ENCODE results near the gene PLCB3. TPM values are rescaled to one million over a fixed set of nuclear protein-coding genes. Genes with fewer than 3 reads are reported as not detected.

Gene PLCB3
- total RNA-seq, 1 donor from 2014 or later = 9.4 TPM

- Histone ChIP-seq H3K4me3 (ENCODE audit: low read length in 3 of 3) (peak overlapping the region in 2 of 3 donors; percentile 29 to 36), H3K9me3 (ENCODE audit: control insufficient read depth in 3 of 3, low read length in 3 of 3) (no peaks in the 10 kb centered on the region), H3K4me1 (ENCODE audit: control insufficient read depth in 3 of 3, insufficient read depth in 3 of 3, low read length in 3 of 3) (peaks cover 7 to 14% (median 8%) of the 10 kb centered on the region in 3 donors), H3K9ac (ENCODE audit: low read depth in 1 of 3, low read length in 3 of 3) (peak overlapping the region in 1 of 3 donors; percentile 25), H3K27me3 (ENCODE audit: control insufficient read depth in 3 of 3, insufficient read depth in 3 of 3, low read length in 3 of 3) (peaks cover 53 to 60% (median 58%) of the 10 kb centered on the region in 3 donors), H3K36me3 (ENCODE audit: control insufficient read depth in 3 of 3, insufficient read depth in 3 of 3, low read length in 3 of 3) (no peaks in the 10 kb centered on the region), H3K27ac (ENCODE audit: low read depth, low read length) (no peak overlapping the region)
Observed at GRCh38 chr11:64291752-64292459, 40.6 kb downstream of the PLCB3 start.

GRCh38 chr11:64292460-64293254, 41.3 kb downstream of the PLCB3 start:
- H3K27ac ChIP-seq (ENCODE audit: low read depth, low read length) = no peak overlapping the region
- peak overlapping the region in 1 of 3 donors; percentile 16 for H3K9ac ChIP-seq (ENCODE audit: low read depth in 1 of 3, low read length in 3 of 3)
- H3K4me3 ChIP-seq (ENCODE audit: low read length in 3 of 3) = peak overlapping the region in 2 of 3 donors; percentile 13 to 36
- peaks cover 4 to 6% (median 6%) of the 10 kb centered on the region in 3 donors for H3K4me1 ChIP-seq (ENCODE audit: control insufficient read depth in 3 of 3, insufficient read depth in 3 of 3, low read length in 3 of 3)
- H3K36me3 ChIP-seq (ENCODE audit: control insufficient read depth in 3 of 3, insufficient read depth in 3 of 3, low read length in 3 of 3) = no peaks in the 10 kb centered on the region
- H3K27me3 ChIP-seq (ENCODE audit: control insufficient read depth in 3 of 3, insufficient read depth in 3 of 3, low read length in 3 of 3) = peaks cover 61 to 68% (median 66%) of the 10 kb centered on the region in 3 donors
- no peaks in the 10 kb centered on the region for H3K9me3 ChIP-seq (ENCODE audit: control insufficient read depth in 3 of 3, low read length in 3 of 3)

DNA sequence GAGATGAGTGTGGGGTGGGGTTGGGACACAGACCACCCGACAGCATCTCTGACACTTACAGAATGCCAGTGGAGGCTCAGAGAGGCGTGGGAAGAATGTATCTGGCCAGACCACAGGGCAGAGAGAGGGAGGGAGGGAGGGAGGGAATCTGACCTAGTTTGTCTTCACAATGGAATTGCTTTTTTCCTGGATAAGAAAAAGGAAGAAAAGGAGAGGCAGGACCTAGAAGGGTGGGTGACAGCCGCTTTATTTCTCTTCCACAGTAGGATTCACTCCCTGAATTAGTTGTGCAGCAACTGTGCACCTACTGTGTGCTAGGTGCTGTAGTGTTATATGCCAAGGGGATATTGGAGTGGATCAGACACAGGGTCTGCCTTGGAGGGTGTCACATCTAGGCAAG, 43.4 kb downstream of the PLCB3 start:
- Histone ChIP-seq H3K9ac (ENCODE audit: low read depth in 1 of 3, low read length in 3 of 3) (no peak overlapping the region), H3K27me3 (ENCODE audit: control insufficient read depth in 3 of 3, insufficient read depth in 3 of 3, low read length in 3 of 3) (peaks cover 82 to 87% (median 86%) of the 10 kb centered on the region in 3 donors), H3K36me3 (ENCODE audit: control insufficient read depth in 3 of 3, insufficient read depth in 3 of 3, low read length in 3 of 3) (no peaks in the 10 kb centered on the region), H3K9me3 (ENCODE audit: control insufficient read depth in 3 of 3, low read length in 3 of 3) (no peaks in the 10 kb centered on the region), H3K4me3 (ENCODE audit: low read length in 3 of 3) (no peak overlapping the region), H3K27ac (ENCODE audit: low read depth, low read length) (no peak overlapping the region), H3K4me1 (ENCODE audit: control insufficient read depth in 3 of 3, insufficient read depth in 3 of 3, low read length in 3 of 3) (peaks cover 12 to 14% (median 14%) of the 10 kb centered on the region in 3 donors)

DNA sequence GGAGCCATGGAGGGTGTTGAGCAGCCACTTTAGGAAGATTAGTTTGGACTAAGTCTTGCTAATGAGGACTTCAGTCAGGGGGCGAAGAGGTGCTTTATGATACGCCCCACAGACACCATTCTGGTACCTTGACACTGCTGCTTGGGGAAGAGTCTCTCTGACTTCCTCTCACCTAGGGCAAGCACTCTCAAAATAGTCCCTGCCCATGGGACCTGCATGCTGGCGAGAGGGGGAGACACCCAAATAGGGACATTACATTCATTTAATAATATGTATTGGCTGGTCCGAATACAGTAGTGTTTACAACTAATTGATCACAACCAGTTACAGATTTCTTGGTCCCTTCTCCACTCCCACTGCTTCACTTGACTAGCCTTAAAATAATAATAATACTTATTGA, 44.4 kb downstream of the PLCB3 start:
- Histone ChIP-seq H3K9me3 (ENCODE audit: control insufficient read depth in 3 of 3, low read length in 3 of 3) (no peaks in the 10 kb centered on the region), H3K4me1 (ENCODE audit: control insufficient read depth in 3 of 3, insufficient read depth in 3 of 3, low read length in 3 of 3) (peaks cover 21 to 24% (median 24%) of the 10 kb centered on the region in 3 donors)

DNA sequence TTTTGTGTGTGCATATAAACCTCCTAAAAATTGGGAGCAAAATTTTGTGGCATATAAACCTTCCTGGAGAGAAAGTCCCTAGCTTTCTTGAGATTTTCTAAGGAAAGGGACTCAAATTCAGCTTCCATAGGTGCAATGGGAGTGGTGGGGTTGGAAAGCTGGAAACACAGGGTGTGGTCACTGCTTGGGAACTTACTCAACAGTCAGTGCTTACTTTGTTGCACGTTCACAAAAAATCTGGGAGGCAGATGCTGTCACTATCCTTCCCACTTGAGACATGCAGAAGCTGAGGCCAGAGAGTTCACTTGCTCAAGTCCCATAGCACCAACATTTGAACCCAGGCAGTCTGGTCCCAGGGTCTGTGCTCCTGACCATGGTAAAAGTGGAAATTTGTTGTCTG, 44.9 kb downstream of the PLCB3 start:
- no peak overlapping the region for H3K4me3 ChIP-seq (ENCODE audit: low read length in 3 of 3)
- no peaks in the 10 kb centered on the region for H3K9me3 ChIP-seq (ENCODE audit: control insufficient read depth in 3 of 3, low read length in 3 of 3)
- no peak overlapping the region for H3K27ac ChIP-seq (ENCODE audit: low read depth, low read length)
- no peaks in the 10 kb centered on the region for H3K36me3 ChIP-seq (ENCODE audit: control insufficient read depth in 3 of 3, insufficient read depth in 3 of 3, low read length in 3 of 3)
- peaks cover 83 to 88% (median 88%) of the 10 kb centered on the region in 3 donors for H3K27me3 ChIP-seq (ENCODE audit: control insufficient read depth in 3 of 3, insufficient read depth in 3 of 3, low read length in 3 of 3)
- no peak overlapping the region for H3K9ac ChIP-seq (ENCODE audit: low read depth in 1 of 3, low read length in 3 of 3)
- H3K4me1 ChIP-seq (ENCODE audit: control insufficient read depth in 3 of 3, insufficient read depth in 3 of 3, low read length in 3 of 3) = peaks cover 24 to 26% (median 26%) of the 10 kb centered on the region in 3 donors

More for the DNA sequence above, 44.4 kb downstream of the PLCB3 start:
- no peaks in the 10 kb centered on the region for H3K36me3 ChIP-seq (ENCODE audit: control insufficient read depth in 3 of 3, insufficient read depth in 3 of 3, low read length in 3 of 3)
- H3K27ac ChIP-seq (ENCODE audit: low read depth, low read length) = no peak overlapping the region
- no peak overlapping the region for H3K4me3 ChIP-seq (ENCODE audit: low read length in 3 of 3)
- peaks cover 86 to 91% (median 90%) of the 10 kb centered on the region in 3 donors for H3K27me3 ChIP-seq (ENCODE audit: control insufficient read depth in 3 of 3, insufficient read depth in 3 of 3, low read length in 3 of 3)
- no peak overlapping the region for H3K9ac ChIP-seq (ENCODE audit: low read depth in 1 of 3, low read length in 3 of 3)

- Histone ChIP-seq H3K4me3 (ENCODE audit: low read length in 3 of 3) (no peak overlapping the region), H3K4me1 (ENCODE audit: control insufficient read depth in 3 of 3, insufficient read depth in 3 of 3, low read length in 3 of 3) (peaks cover 20 to 26% (median 24%) of the 10 kb centered on the region in 3 donors), H3K27ac (ENCODE audit: low read depth, low read length) (no peak overlapping the region), H3K27me3 (ENCODE audit: control insufficient read depth in 3 of 3, insufficient read depth in 3 of 3, low read length in 3 of 3) (peaks cover 75 to 88% (median 87%) of the 10 kb centered on the region in 3 donors), H3K9ac (ENCODE audit: low read depth in 1 of 3, low read length in 3 of 3) (no peak overlapping the region), H3K9me3 (ENCODE audit: control insufficient read depth in 3 of 3, low read length in 3 of 3) (no peaks in the 10 kb centered on the region), H3K36me3 (ENCODE audit: control insufficient read depth in 3 of 3, insufficient read depth in 3 of 3, low read length in 3 of 3) (no peaks in the 10 kb centered on the region)
Observed at GRCh38 chr11:64296830-64297698, 45.7 kb downstream of the PLCB3 start.

DNA sequence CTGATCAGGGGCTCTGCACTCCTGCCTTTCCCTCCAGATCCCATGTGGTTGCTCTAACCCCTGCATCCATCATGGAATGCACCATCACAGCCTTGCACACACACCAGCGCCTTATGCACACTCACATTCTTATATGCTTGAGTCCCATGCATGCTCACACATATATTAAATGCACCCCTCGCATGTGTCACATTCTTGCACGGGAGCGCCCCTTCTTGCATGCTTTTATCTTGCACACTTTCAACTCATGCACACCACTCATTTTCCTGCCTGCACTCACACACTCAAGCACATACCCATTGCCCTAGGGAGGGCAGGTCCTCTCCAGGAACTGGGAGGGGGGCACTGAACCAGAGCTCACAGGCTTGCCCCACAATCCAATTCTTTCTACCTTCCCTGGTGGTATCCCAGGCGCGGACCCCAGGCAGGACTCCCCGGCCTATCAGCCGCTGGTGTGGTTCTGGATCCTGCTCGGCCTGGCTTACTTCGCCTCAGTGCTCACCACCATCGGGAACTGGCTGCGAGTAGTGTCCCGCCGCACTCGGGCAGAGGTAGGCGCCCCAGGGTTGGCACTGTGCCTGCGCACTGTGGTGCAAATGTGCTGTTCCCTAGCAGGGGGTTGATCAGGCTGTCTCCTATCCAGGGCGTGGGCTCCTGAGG, 46.5 kb downstream of the PLCB3 start:
- Histone ChIP-seq H3K9me3 (ENCODE audit: control insufficient read depth in 3 of 3, low read length in 3 of 3) (no peaks in the 10 kb centered on the region), H3K27me3 (ENCODE audit: control insufficient read depth in 3 of 3, insufficient read depth in 3 of 3, low read length in 3 of 3) (peaks cover 67 to 81% (median 80%) of the 10 kb centered on the region in 3 donors), H3K4me1 (ENCODE audit: control insufficient read depth in 3 of 3, insufficient read depth in 3 of 3, low read length in 3 of 3) (peaks cover 19 to 20% (median 19%) of the 10 kb centered on the region in 3 donors), H3K36me3 (ENCODE audit: control insufficient read depth in 3 of 3, insufficient read depth in 3 of 3, low read length in 3 of 3) (no peaks in the 10 kb centered on the region), H3K4me3 (ENCODE audit: low read length in 3 of 3) (no peak overlapping the region), H3K9ac (ENCODE audit: low read depth in 1 of 3, low read length in 3 of 3) (peak overlapping the region in 1 of 3 donors; percentile 25), H3K27ac (ENCODE audit: low read depth, low read length) (no peak overlapping the region)

- H3K4me1 ChIP-seq (ENCODE audit: control insufficient read depth in 3 of 3, insufficient read depth in 3 of 3, low read length in 3 of 3) = peaks cover 23 to 25% (median 25%) of the 10 kb centered on the region in 3 donors
- H3K27ac ChIP-seq (ENCODE audit: low read depth, low read length) = no peak overlapping the region
- no peaks in the 10 kb centered on the region for H3K36me3 ChIP-seq (ENCODE audit: control insufficient read depth in 3 of 3, insufficient read depth in 3 of 3, low read length in 3 of 3)
- no peaks in the 10 kb centered on the region for H3K9me3 ChIP-seq (ENCODE audit: control insufficient read depth in 3 of 3, low read length in 3 of 3)
- peak overlapping the region in 2 of 3 donors; percentile 23 to 66 for H3K9ac ChIP-seq (ENCODE audit: low read depth in 1 of 3, low read length in 3 of 3)
- peak overlapping the region; percentile 23 to 64 (median 61) for H3K4me3 ChIP-seq (ENCODE audit: low read length in 3 of 3)
- H3K27me3 ChIP-seq (ENCODE audit: control insufficient read depth in 3 of 3, insufficient read depth in 3 of 3, low read length in 3 of 3) = peaks cover 57 to 80% (median 72%) of the 10 kb centered on the region in 3 donors
Observed at GRCh38 chr11:64298966-64299846, 47.9 kb downstream of the PLCB3 start.
